HG03039 (cell line): Measurements from ENCODE around the gene XPO4.
"Not testable (repeated sequence)": the region's sequence is repeated elsewhere in the genome, so short reads cannot be mapped to it uniquely, and the experiment has no call there.

Experiments
- ATAC-seq: cut with Tn5 transposase; IDR thresholded peaks from one replicate; pipeline ENCODE4 v1.9.1; 2021; ENCODE audit warnings: mild to moderate bottlenecking, moderate library complexity; ENCODE audit not compliant: unreplicated experiment

The XPO4 gene

DNA sequence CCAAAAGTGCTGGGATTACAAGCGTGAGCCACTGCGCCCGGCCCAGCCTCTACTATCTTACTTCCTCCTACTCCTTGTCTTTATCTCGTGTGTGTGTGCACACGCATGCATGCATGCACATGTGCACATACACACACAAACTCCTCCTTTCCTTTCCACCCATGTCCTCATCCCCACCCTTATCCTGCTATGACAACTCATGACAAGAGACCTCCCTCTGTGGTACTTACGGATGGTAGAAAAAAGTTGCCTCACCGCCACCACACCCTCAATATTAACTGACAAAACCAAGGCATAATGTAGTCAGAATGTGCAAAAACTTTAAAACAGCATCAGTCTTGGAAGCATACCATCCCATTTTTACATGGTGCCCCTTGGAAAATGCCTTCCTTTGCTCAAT lies 112.9 kb downstream of the XPO4 start:
- ATAC-seq, result no peak

DNA sequence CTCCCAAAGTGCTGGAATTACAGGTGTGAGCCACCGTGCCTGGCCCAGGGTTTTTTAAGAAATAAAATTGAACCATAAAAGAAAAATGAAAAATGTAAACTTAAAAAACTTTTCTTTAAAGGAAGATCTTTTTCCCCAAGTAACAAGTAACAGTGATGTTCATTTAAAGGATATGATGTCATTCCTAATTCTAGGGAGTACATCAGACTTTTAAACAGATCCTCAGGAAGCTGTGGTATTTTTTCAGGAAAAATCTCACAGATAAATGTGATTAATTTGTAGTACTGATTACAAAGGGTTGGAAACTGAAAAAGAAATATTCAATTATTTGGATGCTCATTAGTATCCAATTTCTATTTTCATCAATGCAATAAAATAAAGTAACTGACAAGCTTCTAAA lies 114.2 kb downstream of the XPO4 start:
- ATAC-seq, result no peak

DNA sequence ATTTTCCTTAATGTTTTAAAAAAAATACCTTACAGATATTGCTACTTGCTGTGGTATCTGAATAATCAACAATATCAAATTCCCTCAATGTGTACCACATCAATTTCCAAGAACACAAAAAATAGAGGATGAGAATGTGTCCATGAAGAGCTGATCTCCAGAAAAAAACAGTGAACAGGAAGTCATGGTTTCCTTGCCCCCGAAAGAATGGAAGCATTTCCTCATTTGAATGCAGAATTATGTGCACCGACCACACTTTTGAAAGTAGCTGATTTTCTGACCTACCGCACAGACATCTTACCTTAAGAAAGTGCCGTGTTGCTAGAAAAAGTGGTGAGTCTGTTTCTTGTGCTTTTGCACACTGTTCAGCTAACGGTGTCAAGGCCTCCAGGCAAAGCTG lies 115.4 kb downstream of the XPO4 start:
- no peak for ATAC-seq

DNA sequence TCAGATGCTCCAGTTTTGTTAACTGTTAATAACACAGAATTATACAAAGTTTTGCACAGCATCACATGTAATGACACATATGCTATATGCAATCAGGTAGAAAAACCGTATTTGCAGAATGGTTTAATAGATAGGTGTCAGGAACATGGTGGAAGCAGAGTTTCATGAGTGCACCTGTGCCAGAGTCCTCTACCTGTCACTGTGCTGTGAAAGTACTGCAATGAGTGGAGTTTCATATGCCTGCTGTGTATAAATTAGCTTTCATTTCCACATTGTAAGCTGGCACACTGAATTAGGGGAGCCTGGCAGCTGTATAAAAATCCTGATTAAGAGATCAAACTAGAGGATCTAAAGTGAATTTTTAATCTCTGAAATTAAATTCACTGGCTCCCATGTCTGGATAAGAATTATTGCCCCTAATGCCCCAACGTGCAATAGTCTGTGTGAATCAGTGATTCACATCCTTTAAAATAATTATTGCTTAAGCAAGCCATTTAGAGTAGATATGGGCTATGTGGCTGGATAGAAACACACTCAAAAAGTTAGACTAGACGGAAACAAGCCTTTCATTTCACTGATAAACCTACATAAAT lies 120.3 kb downstream of the XPO4 start:
- ATAC-seq, result peak; percentile 90

DNA sequence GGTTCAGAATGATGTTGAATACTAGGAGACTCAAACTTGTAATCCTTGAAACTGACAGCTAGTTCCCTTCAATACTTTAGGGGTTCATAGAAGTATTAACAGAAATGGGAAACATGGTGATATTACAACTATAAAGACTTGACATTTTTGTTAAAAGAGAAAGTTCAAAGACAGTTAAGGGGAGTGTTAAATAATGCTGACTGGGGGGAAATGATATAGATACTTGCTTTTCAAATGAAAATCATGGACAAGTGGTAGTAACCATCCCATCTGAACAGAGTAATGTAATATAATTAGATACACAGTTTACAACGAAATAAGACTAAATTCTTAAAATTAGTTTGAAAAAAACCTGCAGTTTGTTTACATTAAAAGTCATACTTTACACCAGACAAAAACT lies 122.2 kb downstream of the XPO4 start:
- no peak for ATAC-seq

DNA sequence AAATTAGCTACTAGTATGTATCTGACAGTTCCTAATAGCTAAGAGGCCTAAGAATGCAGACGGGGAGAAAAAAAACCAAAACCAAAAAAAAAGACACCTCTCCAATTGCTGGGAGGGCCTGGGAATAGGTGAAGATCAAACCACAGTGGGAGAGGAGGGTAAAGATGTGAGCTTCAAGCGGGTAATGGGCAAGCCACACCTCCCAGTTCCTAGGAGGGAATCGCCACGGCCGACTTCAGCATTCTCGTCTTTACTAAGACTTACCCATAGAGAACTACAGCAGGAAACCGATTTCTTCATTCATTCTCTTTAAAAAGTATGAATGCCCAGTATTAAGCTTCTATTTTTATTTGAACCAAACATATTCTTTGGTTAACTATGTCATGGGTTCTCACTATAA lies 123.1 kb downstream of the XPO4 start:
- no peak for ATAC-seq

DNA sequence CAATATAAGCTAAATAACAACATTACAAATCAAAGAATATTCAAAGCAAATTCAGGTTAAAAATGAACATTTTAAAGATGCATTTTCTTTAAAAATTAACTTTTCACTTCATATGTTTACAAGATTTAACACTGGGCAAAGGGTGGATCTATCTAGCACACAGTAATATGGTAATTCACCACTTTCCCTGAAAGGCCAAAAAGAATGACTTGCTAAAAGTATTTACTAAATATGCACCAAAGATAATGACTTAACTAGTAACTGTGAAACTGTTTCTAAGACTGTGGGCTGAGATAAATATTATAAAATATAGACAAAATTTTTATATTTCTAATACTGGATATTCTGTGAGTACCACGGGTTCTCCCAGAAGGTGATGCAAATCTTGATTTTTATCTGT lies 124.2 kb downstream of the XPO4 start:
- no peak for ATAC-seq

DNA sequence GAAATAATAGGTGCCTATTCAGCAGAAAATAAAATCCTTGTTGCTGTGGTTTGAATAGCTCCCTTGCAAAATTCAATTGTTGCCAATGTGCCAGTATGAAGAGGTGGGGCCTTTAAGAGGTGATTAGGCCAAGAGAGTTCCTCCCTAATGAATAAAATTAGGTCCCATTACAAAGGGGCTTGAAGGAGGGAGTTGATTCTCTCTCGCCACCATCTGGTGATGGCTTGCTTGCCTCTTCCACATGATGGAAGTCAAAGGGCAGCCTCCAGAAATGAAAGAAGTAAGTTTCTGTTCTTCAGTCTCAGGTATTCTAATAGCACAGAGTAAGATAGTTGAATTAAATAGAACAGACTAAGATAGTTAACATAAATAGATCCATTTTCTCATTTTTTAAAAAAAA lies 125.8 kb downstream of the XPO4 start:
- no peak for ATAC-seq

DNA sequence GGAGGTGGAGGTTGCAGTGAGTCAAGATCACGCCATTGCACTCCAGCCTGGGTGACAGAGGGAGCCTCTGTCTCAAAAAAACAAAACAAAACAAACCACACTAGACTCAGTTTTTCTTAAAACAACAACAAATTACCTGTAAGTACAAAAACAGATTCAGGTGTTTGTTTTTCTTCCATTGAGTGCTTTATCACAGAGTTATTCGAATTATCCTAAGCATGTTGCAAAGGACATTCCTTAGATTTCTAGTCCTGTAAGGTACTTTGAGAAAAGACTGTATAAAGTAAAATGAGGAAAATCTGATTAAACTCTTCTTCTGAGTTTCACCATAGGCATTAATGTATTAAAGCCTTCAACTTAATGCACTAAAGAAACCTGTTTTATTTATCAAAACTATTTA lies 126.6 kb downstream of the XPO4 start:
- ATAC-seq, result no peak

DNA sequence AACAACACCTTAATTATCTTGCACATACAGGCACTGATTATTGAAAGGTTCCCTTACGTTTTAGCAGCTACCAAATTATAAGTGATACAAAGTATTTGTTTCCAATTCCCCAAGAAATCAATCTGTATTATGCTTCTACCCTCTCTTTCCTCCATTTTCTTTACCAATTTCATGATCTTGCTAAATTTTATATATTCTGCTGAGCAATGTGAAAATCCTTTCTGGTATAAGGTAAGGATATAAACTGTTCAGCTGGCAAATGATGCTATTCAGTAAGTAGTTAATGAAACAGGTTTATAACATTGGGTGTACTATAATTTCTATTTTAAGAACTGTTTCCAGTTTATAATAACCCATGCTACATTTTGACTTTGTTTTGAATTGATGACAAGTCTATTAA lies 127.8 kb downstream of the XPO4 start:
- ATAC-seq, result no peak

DNA sequence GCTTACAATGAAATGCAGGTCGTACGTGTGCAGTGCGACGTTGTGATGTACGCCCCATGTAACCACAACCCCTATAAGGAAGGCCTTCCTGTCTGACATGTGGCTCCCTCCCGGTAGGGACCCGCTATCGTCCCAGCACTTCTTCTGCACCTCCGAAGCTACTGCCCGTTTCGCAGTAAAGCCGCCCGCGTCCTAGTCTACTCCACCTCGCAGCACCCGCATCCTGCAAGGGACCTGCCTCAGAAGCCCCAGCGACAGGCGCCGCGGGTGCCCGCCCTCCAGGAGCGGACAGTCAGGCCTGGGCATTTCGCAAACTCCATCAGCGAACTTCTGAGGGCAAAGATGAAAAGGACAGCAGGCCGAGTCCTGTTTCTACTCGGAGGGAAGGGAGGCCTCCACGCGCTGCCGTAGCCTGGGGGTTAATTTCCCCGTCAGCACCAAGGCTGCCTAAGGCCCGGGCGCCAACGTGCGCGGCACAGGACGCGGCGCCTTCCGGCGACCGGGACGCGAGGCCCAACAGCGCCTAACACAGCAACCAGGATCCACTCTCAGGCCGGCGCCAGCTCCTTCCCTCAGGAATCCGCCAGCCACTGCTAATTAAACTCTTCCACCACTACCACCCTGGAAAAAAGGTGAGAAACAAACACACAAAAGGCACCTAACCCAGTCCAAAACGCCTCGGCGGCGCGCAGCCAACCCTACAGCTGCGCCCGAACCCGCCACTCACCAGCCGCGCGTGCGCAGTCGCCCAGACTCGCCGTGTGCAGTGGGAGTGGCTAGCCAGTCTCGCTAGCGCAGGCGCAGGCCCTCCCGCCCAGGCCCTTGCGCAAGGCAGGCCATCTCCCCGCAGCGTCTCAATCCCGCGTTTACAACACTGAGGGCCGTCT lies 129.1 kb downstream of the XPO4 start, which contains the start of gene EEF1AKMT1:
EEF1AKMT1 (minus strand) TSS at position 768 of the 887 bp plus-strand sequence. CDS start 16,363 bp downstream, outside the sequence.
- peak; percentile 80 for ATAC-seq

DNA sequence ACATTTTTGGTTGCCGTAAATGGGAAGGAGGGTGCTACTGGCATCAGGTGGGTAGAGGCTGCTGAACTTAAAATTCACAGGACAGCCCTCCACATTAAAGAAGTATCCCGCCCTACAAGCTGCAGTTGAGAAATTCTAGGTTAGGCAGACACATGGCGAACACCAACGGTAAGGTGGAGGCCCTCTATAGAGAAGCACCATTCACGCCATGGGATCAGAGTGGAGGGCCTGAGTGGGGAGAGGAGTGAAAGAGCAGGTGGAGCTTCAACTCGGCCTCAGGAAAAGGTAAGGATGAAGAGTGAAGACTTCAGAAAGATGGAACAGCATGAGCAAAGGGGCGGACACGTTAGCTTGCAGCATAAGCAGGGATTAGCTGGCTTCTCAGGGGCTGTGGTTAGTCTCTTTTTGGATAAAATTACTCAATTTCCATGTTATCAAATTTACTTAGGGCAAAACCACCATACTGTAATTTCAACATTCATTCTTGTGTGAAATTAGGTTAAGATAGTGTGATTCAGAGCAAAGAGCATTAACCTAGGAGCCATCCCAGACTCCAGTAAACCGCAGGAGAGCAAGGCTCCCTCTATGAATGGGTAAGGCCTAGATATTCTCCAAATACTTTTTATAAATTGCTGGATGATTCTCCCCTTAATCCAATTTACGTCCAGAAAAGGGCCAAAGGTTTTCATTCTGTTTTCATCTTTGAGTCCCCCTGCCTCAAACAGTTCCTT lies 130.0 kb downstream of the XPO4 start:
- ATAC-seq, result no peak

DNA sequence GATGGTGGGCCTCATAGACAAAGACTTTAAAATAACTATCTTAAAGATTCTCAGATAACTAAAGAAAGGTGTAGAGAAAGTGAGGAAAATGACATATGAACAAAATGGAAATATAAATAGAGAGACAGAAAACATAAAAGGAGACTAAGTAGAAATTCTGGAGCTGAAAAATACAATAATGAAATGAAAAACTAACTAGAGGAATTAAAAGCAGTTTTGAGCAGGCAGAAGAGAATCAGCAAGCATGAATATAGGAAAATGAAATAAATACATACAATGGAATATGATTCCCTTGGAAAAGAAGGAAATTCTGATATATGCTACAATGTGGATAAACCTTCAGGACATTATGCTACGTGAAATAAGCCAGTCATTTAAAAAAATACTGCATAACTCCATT lies 132.7 kb downstream of the XPO4 start:
- no peak for ATAC-seq

DNA sequence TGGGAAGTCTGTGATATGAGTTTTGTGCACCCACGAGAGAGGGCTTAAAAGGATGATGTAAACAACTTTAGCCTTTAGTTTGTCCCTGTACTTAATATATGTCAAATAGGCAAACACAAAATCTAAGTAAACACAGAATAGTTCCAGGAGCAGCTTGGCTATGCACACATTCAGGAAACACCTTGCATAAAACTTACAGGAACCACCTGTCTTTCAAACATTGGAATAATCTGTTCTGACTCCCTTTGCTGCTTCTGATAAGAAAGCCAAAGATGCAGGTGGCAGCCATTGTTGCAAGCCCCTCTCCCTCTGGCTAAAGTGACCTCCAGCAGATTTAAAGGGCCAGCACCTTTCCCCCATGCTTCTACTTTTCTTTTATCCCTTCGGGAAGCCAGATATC lies 133.5 kb downstream of the XPO4 start:
- no peak for ATAC-seq

DNA sequence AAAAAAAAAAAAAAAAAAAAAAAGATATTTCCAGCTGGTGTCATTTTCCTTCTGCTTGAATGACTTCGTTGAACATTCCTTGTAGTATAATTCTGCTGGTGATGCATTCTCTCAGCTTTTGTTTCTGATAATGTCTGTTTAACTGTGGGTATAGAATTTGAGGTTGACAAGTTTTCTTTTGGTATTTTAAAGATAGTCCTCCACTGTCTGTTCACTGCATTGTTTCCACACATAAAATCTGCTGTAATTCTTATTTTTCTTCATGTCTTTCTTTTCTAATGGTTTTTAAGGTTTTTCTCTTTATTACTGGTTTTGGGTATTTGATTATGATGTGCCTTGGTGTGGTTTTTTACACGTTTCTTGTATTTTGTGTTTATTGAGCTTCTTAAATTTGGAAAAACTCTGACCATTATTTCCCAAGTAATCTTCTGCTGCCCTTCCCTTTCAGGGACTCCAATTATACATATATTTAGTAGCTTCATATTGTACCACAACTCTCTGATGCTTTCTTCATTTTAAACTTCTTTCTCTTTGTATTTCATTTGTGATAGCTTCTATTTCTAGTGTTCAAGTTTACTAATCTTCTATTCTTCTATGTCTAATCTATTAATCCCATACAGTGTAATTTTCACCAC lies 135.1 kb downstream of the XPO4 start:
- ATAC-seq, result no peak

DNA sequence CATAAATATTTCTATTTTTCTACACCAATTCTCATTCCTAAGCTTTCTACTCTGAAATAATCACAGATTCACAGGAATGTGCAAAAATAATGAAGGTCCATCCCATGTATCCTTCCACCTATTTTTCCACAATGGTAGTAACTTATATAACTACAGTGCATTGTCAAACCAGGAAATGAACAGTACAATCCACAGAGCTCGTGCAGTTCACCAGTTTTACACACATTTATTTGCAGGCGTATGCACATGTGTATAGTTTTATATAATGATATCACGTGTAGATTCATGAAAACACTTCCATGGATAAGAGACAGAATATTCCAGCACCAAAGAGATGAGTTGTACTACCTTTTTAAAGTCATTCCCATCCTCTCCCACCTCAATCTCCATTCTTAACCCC lies 141.7 kb downstream of the XPO4 start:
- ATAC-seq, result no peak

DNA sequence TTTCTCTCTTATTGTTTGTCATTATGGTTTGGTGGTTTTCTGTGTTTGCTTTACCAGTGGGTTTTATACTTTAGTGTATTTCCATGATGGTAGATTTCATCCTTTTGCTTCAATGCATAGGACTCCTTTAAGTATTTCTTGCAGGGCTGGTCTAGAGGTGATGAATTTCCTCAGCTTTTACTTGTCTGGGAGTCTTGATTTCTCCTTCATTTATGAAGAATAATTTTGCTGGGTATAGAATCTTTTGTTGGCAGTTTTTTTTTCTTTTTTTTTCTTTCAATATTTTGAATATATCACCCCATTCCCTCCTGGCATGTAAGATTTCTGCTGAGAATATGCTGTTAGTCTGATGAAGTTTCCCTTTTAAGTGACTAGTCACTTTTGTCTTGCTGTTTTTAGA lies 148.5 kb downstream of the XPO4 start:
- ATAC-seq, result no peak

DNA sequence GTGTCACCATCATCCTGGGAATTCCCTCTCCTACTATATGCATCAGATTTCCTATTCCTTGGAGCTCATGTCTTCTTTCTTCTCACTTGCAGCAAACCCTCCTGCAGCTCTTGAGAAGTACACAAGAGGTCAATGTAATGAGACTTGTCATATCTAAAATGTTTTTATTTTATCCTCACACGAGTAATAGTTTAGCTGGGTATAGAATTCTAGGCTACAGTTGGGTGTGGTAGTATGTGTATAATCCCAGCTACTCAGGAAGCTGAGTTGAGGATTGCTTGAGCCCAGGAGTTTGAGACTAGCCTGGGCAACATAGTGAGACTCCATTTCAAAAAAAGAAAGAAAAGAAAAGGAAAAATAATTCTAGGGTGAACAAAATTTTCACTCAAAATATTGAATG lies 153.2 kb downstream of the XPO4 start:
- ATAC-seq, result no peak

DNA sequence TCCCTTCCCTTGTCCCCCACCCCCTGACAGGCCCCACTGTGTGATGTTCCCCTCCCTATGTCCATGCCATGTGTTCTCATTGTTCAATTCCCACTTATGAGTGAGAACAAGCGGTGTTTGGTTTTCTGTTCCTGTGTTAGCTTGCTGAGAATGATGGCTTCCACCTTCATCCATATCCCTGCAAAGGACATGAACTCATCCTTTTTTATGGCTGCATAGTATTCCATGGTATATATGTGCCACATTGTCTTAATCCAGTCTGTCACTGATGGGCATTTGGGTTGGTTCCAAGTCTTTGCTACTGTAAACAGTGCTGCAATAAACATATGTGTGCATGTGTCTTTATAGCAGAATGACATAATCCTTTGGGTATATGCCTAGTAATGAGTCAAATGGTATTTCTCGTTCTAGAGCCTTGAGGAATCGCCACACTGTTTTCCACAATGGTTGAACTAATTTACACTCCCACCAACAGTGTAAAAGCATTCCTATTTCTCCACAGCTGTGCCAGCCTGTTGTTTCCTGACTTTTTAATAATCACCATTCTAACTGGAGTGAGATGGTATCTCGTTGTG lies 158.6 kb downstream of the XPO4 start:
- ATAC-seq, result not testable (repeated sequence)

DNA sequence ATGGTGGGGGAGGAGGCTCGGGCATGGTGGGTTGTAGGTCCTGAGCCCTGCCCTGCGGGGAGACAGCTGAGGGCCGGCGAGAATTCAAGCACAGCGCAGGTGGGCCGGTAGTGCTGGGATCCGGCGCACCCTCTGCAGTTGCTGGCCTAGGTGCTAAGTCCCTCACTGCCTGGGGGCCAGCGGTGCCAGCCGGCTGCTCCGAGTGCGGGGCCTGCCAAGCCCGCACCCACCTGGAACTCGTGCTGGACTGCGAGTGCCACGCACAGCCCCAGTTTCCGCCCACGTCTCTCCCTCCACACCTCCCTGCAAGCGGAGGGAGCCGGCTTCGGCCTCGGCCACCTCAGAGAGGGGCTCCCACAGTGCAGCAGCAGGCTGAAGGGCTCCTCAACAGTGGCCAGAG lies 162.5 kb downstream of the XPO4 start:
- ATAC-seq, result no peak

DNA sequence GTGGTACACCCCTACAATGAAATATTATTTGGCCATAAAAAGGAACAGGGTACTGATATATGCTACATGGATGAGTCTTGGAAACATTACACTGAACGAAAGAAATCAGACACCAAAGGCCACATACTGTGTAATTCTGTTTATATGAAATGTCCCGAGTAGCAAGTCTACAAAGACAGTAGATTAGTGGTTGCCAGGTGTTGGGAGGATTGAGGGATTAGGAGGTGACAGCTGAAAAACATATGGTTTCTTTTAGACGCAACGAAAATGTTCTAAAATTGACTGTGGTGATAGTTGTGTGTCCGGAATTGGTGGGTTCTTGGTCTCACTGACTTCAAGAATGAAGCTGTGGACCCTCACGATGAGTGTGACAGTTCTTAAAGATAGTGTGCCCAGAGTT lies 163.9 kb downstream of the XPO4 start:
- no peak for ATAC-seq
